K562 (cell line): ENCODE data around the gene ADARB2. TPM values are rescaled to one million over a fixed set of nuclear protein-coding genes. Genes with fewer than 3 reads are reported as not detected.

Experiments used
- ATAC-seq: fragments of 200-7000 bp; cut with Tn5 transposase; 3 replicates; pipeline ENCODE4 v1.9.1; 2020; ENCODE audit warnings: moderate library complexity
- BruUV-seq: library from RNA; stranded (reverse); fragments of 400-500 nt; replicated peaks from 2 replicates; lab custom pipeline; 2021; lab: Mats Ljungman, UMichigan
- CTCF ChIA-PET: fragments of 300-600 bp; formaldehyde crosslinking; extraction: SDS; loops from one replicate; lab custom pipeline; 2021; ENCODE audit warnings: low intra/inter-chr PET ratio; lab: Yijun Ruan, JAX
- POLR2A ChIA-PET: fragments of 300-600, 350-650 bp; sonication (Branson Sonifier 250); formaldehyde crosslinking; extraction: SDS; loops from one replicate; lab custom pipeline; 2021; ENCODE audit warnings: antibody characterized with exemption, inconsistent platforms; lab: Yijun Ruan, JAX
- DNase-seq, 4 experiments: peaks; one replicate each; pipeline versions ENCODE4 v3.0.0 to v3.0.0-alpha.2; 2011 to 2018; ENCODE audit warnings: low spot score in 3 of 4, mixed read lengths in 3 of 4; ENCODE audit errors: extremely low read depth in 1 of 4
- FAIRE-seq: peaks from 2 replicates; lab custom pipeline; 2011; peaks lifted over from hg19 to GRCh38; lab: Jason Lieb, UNC
- H2AFZ ChIP-seq: 2 replicates; pipeline ENCODE4 v1.6.0; 2011; ENCODE audit warnings: low read depth, low read length, control low read depth, inconsistent platforms
- H3K27ac ChIP-seq: fragments of 200-600 bp; 3 replicates; pipeline ENCODE4 v1.8.0; 2011; ENCODE audit warnings: low read depth, mild to moderate bottlenecking, control low read depth, inconsistent platforms, low read length, moderate library complexity, mixed read lengths; ENCODE audit errors: extremely low read depth
- H3K27me3 ChIP-seq, 2 experiments: fragments of 300-600 bp in 1 of 2; 2 replicates in 1 of 2; 3 replicates in 1 of 2; pipeline versions ENCODE4 v1.6.0 to v1.8.0; 2011; ENCODE audit warnings: inconsistent platforms in 2 of 2, low read length in 2 of 2, mild to moderate bottlenecking in 1 of 2, mixed read lengths in 1 of 2, moderate library complexity in 1 of 2; ENCODE audit not compliant: control insufficient read depth in 2 of 2, insufficient read depth in 2 of 2
- H3K36me3 ChIP-seq: fragments of 300-600 bp; 3 replicates; pipeline ENCODE4 v1.8.0; 2011; ENCODE audit warnings: mild to moderate bottlenecking, low read length, inconsistent platforms; ENCODE audit not compliant: control insufficient read depth, insufficient read depth
- H3K4me1 ChIP-seq, 2 experiments: fragments of 200-600 bp in 1 of 2; replicated peaks in 1 of 2; 2 replicates in 1 of 2; 3 replicates in 1 of 2; pipeline versions ENCODE4 v1.5.1 to v1.8.0; 2011; ENCODE audit warnings: inconsistent platforms in 2 of 2, low read length in 2 of 2, mild to moderate bottlenecking in 1 of 2, mixed read lengths in 1 of 2, moderate library complexity in 1 of 2; ENCODE audit not compliant: control insufficient read depth in 2 of 2, insufficient read depth in 2 of 2
- H3K4me2 ChIP-seq: 2 replicates; pipeline ENCODE4 v1.6.1; 2011; ENCODE audit warnings: low read length, control low read depth, inconsistent platforms, mixed read lengths; ENCODE audit not compliant: insufficient read depth
- H3K4me3 ChIP-seq: fragments of 200-600 bp; sonication (generic), shearing (Covaris generic); 2 replicates; pipeline ENCODE4 v1.5.1; 2016; ENCODE audit warnings: control low read depth, inconsistent platforms
- H3K79me2 ChIP-seq: fragments of 200-600 bp; 3 replicates; pipeline ENCODE4 v1.8.0; 2011; ENCODE audit warnings: low read length, inconsistent platforms; ENCODE audit not compliant: control insufficient read depth, insufficient read depth
- H3K9ac ChIP-seq, 2 experiments: 2 replicates each; pipeline versions ENCODE4 v1.6.0 to v1.6.1; 2011; ENCODE audit warnings: low read depth in 2 of 2, low read length in 2 of 2, control low read depth in 1 of 2, inconsistent platforms in 1 of 2, mild to moderate bottlenecking in 1 of 2, mixed read lengths in 1 of 2; ENCODE audit not compliant: insufficient read depth in 1 of 2
- H3K9me1 ChIP-seq: one replicate; pipeline ENCODE4 v1.6.0; 2011; ENCODE audit warnings: inconsistent platforms, mild to moderate bottlenecking, low read length, moderate library complexity; ENCODE audit not compliant: control insufficient read depth, insufficient read depth
- H3K9me3 ChIP-seq: replicated peaks from 2 replicates; pipeline ENCODE4 v1.5.1; 2011; ENCODE audit warnings: low read depth, low read length, inconsistent platforms; ENCODE audit not compliant: control insufficient read depth, insufficient read depth
- H4K20me1 ChIP-seq: replicated peaks from 2 replicates; pipeline ENCODE4 v1.6.1; 2011; ENCODE audit warnings: low read length, inconsistent platforms, mixed read lengths; ENCODE audit not compliant: control insufficient read depth, insufficient read depth
- CCAR2 ChIP-seq: fragments of 200-400 bp; formaldehyde crosslinking; IDR thresholded peaks from 2 replicates; pipeline ENCODE4 v1.6.1; 2017; ENCODE audit warnings: mild to moderate bottlenecking, low read depth, low read length
- CREB1 ChIP-seq, 2 experiments: sonication (generic) in 1 of 2; formaldehyde crosslinking in 1 of 2; IDR thresholded peaks; 2 replicates each; pipeline versions ENCODE4 v1.6.1 to v1.8.0; 2012 to 2022; ENCODE audit warnings: inconsistent platforms in 1 of 2, mild to moderate bottlenecking in 1 of 2, missing genetic modification reagents in 1 of 2, moderate library complexity in 1 of 2
- MCM5 ChIP-seq: fragments of 450-650 bp; IDR thresholded peaks from 2 replicates; pipeline ENCODE4 v1.6.1; 2016; ENCODE audit warnings: low read depth
- MEF2A ChIP-seq: IDR thresholded peaks from 2 replicates; pipeline ENCODE4 v1.6.1; 2011; ENCODE audit warnings: low read depth, mild to moderate bottlenecking, low read length, moderate library complexity; ENCODE audit not compliant: control insufficient read depth
- PHB ChIP-seq: fragments of 250-450 bp; sonication (Bioruptor Pico); IDR thresholded peaks from 2 replicates; pipeline ENCODE4 v1.5.0; 2021
- RBM15 ChIP-seq: fragments of 200-400 bp; formaldehyde crosslinking; IDR thresholded peaks from 2 replicates; pipeline ENCODE4 v1.6.1; 2018; ENCODE audit warnings: mild to moderate bottlenecking, low read length, moderate library complexity; ENCODE audit not compliant: insufficient read depth
- RFX1 ChIP-seq: fragments of 450-650 bp; IDR thresholded peaks from 2 replicates; pipeline ENCODE4 v1.6.1; 2016; ENCODE audit warnings: mild to moderate bottlenecking, moderate library complexity
- SMC3 ChIP-seq: conservative IDR thresholded peaks from 2 replicates; pipeline ENCODE4 v1.6.1; 2011; ENCODE audit warnings: low read depth, low read length, improper control_type of control experiment; ENCODE audit not compliant: insufficient read depth
- SP1 ChIP-seq: sonication (generic); formaldehyde crosslinking; IDR thresholded peaks from 2 replicates; pipeline ENCODE4 v1.8.1; 2022; ENCODE audit warnings: mild to moderate bottlenecking, missing genetic modification reagents
- ZBTB17 ChIP-seq: fragments of 450-650 bp; formaldehyde crosslinking; IDR thresholded peaks from 2 replicates; pipeline ENCODE4 v1.4.0; 2020; ENCODE audit warnings: mild to moderate bottlenecking
- ZNF140 ChIP-seq: fragments of 250-450 bp; sonication (Bioruptor Pico); IDR thresholded peaks from 2 replicates; pipeline ENCODE4 v1.8.0; 2021; ENCODE audit warnings: moderate library complexity, mild to moderate bottlenecking, inconsistent platforms
- ZNF165 ChIP-seq: fragments of 250-450 bp; sonication (Bioruptor Pico); IDR thresholded peaks from 2 replicates; pipeline ENCODE4 v1.4.0; 2020; ENCODE audit warnings: borderline replicate concordance
- ZNF282 ChIP-seq: sonication (generic); formaldehyde crosslinking; IDR thresholded peaks from 2 replicates; pipeline ENCODE4 v1.8.1; 2023; ENCODE audit warnings: missing genetic modification reagents
- ZNF57 ChIP-seq: fragments of 450-650 bp; formaldehyde crosslinking; IDR thresholded peaks from 2 replicates; pipeline ENCODE4 v1.4.0; 2020; ENCODE audit warnings: mild to moderate bottlenecking, moderate library complexity
- ZNF583 ChIP-seq: fragments of 250-450 bp; sonication (Bioruptor Pico); IDR thresholded peaks from 2 replicates; pipeline ENCODE4 v1.4.0; 2020
- WGBS: fragments of 100-300 bp; shearing (Covaris generic); methylation state at CpG from one replicate; pipeline ENCODE4 v1.1.6; 2016; ENCODE audit warnings: low coverage, mixed read lengths; ENCODE audit not compliant: insufficient coverage; ENCODE audit errors: missing lambda C conversion rate; 5-methylcytosine and 5-hydroxymethylcytosine counted together
- in situ Hi-C: fragments of 300-500 bp; cut with MboI; formaldehyde crosslinking; loops from 4 replicates; pipeline ENCODE4 v1.15.0; 2018; ENCODE audit warnings: inconsistent platforms, mixed read lengths
- intact Hi-C: fragments of 100-400 bp; cut with micrococcal nuclease; formaldehyde crosslinking; loops from 2 replicates; pipeline ENCODE4 v1.14.2; 2022
- polyA plus RNA-seq, 8 experiments: library from polyadenylated mRNA; depleted of rRNA in 4 of 8; stranded (reverse) in 5 of 8; unstranded in 3 of 8; fragments of >200 nt; fragmentation: Nextera tagmentation in 2 of 8; fragmentation: Illumina TruSeq in 1 of 8; extraction: Ambion mirVana in 2 of 8; extraction: Trizol in 1 of 8; gene quantifications; 2 replicates each; pipeline versions ENCODE4 v1.2.1 to v1.2.3, GENCODE V29; 2011 to 2014; ENCODE audit warnings: inconsistent platforms in 1 of 8, missing spikeins in 1 of 8
- total RNA-seq, 7 experiments: library from RNA; depleted of rRNA in 6 of 7; stranded (reverse); fragments of >200 nt in 6 of 7; fragmentation: Illumina TruSeq in 2 of 7; extraction: Trizol in 2 of 7; gene quantifications; 2 replicates each; pipeline versions ENCODE4 v1.2.1 to v1.2.3, GENCODE V29; 2011 to 2021; ENCODE audit warnings: low replicate concordance in 1 of 7
- TF ChIP-seq, protein P1 (sequence below): fragments of 450-650 bp; IDR thresholded peaks from 2 replicates; pipeline ENCODE4 v1.6.1; 2016; ENCODE audit warnings: missing biosample characterization, missing genetic modification characterization
- TF ChIP-seq, protein P2 (sequence below): sonication (generic); formaldehyde crosslinking; IDR thresholded peaks from 2 replicates; pipeline ENCODE4 v1.8.0; 2022; ENCODE audit warnings: mild to moderate bottlenecking, missing genetic modification reagents

The ADARB2 gene
- total and polyA plus RNA-seq, 9 of the 15 experiments (the other 6 are each of a cell fraction or from before 2014, with no cell fraction given), result not detected

DNA sequence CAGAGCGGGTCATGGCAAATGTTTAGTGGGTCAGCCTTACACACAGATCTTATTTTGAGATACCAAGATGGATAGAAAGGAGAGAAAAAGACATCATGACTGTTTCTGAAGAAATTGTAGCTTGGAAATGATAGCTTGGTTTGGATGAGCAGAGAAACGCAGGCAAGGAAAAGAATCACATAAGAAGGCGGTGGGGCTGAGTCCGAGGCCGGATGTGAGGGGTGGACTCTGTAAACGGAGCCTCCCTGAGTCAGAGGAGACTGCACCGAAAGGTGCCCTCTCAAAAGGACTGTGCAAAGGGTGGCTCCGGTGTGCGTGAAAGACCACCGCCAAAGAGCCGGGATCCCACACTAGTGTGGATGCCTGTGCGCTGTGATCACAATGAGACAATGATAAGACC, 53.7 kb downstream of the ADARB2 start:
- Histone ChIP-seq H2AFZ (no peak overlapping the region), H3K9ac (no peak overlapping the region), H3K27ac (no peak overlapping the region), H3K79me2 (no peaks in the 10 kb centered on the region), H3K4me3 (no peak overlapping the region), H3K36me3 (no peaks in the 10 kb centered on the region), H3K27me3 (peaks cover 15 to 50% of the 10 kb centered on the region in 2 experiments; a peak in 4 of 5 replicates), H3K4me1 (no peaks in the 10 kb centered on the region), H4K20me1 (0 out of 2 replicates have a peak, but pooled peaks cover 2% of the 10 kb centered on the region), H3K4me2 (no peak overlapping the region), H3K9me1 (no peaks in the 10 kb centered on the region), H3K9me3 (no peaks in the 10 kb centered on the region)
- TF ChIP-seq ZNF282 (CRISPR knock-in tag), result no peak
- no peak for TF ChIP-seq RBM15
- no peak for TF ChIP-seq ZBTB17 (CRISPR knock-in tag)
- TF ChIP-seq RFX1, result no peak
- TF ChIP-seq MEF2A, result no peak
- TF ChIP-seq ZNF57 (CRISPR knock-in tag), result no peak
- TF ChIP-seq PHB (CRISPR knock-in tag), result no peak
- TF ChIP-seq, protein P1, sequence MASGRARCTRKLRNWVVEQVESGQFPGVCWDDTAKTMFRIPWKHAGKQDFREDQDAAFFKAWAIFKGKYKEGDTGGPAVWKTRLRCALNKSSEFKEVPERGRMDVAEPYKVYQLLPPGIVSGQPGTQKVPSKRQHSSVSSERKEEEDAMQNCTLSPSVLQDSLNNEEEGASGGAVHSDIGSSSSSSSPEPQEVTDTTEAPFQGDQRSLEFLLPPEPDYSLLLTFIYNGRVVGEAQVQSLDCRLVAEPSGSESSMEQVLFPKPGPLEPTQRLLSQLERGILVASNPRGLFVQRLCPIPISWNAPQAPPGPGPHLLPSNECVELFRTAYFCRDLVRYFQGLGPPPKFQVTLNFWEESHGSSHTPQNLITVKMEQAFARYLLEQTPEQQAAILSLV (tag), result no peak
- TF ChIP-seq CREB1 (IDR thresholded peaks at IDR 0.05), result no peak
- no peak for TF ChIP-seq CREB1 (CRISPR knock-in tag; IDR thresholded peaks at IDR 0.05)
- TF ChIP-seq ZNF165 (CRISPR knock-in tag), result no peak
- TF ChIP-seq, protein P2, sequence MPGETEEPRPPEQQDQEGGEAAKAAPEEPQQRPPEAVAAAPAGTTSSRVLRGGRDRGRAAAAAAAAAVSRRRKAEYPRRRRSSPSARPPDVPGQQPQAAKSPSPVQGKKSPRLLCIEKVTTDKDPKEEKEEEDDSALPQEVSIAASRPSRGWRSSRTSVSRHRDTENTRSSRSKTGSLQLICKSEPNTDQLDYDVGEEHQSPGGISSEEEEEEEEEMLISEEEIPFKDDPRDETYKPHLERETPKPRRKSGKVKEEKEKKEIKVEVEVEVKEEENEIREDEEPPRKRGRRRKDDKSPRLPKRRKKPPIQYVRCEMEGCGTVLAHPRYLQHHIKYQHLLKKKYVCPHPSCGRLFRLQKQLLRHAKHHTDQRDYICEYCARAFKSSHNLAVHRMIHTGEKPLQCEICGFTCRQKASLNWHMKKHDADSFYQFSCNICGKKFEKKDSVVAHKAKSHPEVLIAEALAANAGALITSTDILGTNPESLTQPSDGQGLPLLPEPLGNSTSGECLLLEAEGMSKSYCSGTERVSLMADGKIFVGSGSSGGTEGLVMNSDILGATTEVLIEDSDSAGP (CRISPR knock-in tag), result no peak
- no peak for TF ChIP-seq ZNF140 (CRISPR knock-in tag)
- no peak for TF ChIP-seq SMC3
- no peak for TF ChIP-seq MCM5
- TF ChIP-seq ZNF583 (CRISPR knock-in tag), result no peak
- TF ChIP-seq SP1 (CRISPR knock-in tag), result no peak
- no peak for TF ChIP-seq CCAR2
- BruUV-seq, result no TSS peak
- intact Hi-C loops, result no loop called here
- CTCF ChIA-PET, result no interaction called here
- 0% methylated on average over 12 of the region's 12 CpGs for WGBS
- POLR2A ChIA-PET, result no interaction called here
- DNase-seq (no peak), ATAC-seq (no peak), FAIRE-seq (no peak)
- in situ Hi-C loops, result no loop called here
